ENCODE data around the gene NKX1-1.
"Not testable (repeated sequence)": the region's sequence is repeated elsewhere in the genome, so short reads cannot be mapped to it uniquely, and the experiment has no call there.

The NKX1-1 gene

GRCh38 chr4:1403177-1403583 lies 3.1 kb downstream of the NKX1-1 start:
- Mint-ChIP-seq H3K4me1 (ENCODE audit: low read depth) (peaks cover 4% of the 10 kb centered on the region), H3K4me3 (no peak overlapping the region), H3K27ac (no peak overlapping the region), H3K9me3 (peaks cover 7% of the 10 kb centered on the region), H3K27me3 (ENCODE audit: low read depth) (peaks cover 29% of the 10 kb centered on the region), H3K36me3 (ENCODE audit: low read depth) (peaks cover 3% of the 10 kb centered on the region)

- Mint-ChIP-seq H3K4me3 (no peak overlapping the region), H3K27me3 (ENCODE audit: low read depth) (peaks cover 27% of the 10 kb centered on the region), H3K36me3 (ENCODE audit: low read depth) (peaks cover 2% of the 10 kb centered on the region), H3K9me3 (peaks cover 7% of the 10 kb centered on the region), H3K27ac (no peak overlapping the region), H3K4me1 (ENCODE audit: low read depth) (peaks cover 3% of the 10 kb centered on the region)
Observed at GRCh38 chr4:1402516-1403091, 3.6 kb downstream of the NKX1-1 start.

GRCh38 chr4:1402021-1402515 lies 4.2 kb downstream of the NKX1-1 start:
- peaks cover 22% of the 10 kb centered on the region for H3K27me3 Mint-ChIP-seq (ENCODE audit: low read depth)
- no peak overlapping the region for H3K4me3 Mint-ChIP-seq
- no peak overlapping the region for H3K27ac Mint-ChIP-seq
- peaks cover 2% of the 10 kb centered on the region for H3K36me3 Mint-ChIP-seq (ENCODE audit: low read depth)
- peaks cover 3% of the 10 kb centered on the region for H3K4me1 Mint-ChIP-seq (ENCODE audit: low read depth)
- peaks cover 7% of the 10 kb centered on the region for H3K9me3 Mint-ChIP-seq

- Mint-ChIP-seq H3K27ac (no peak overlapping the region), H3K9me3 (peaks cover 7% of the 10 kb centered on the region), H3K4me1 (ENCODE audit: low read depth) (peaks cover 3% of the 10 kb centered on the region), H3K36me3 (ENCODE audit: low read depth) (peaks cover 2% of the 10 kb centered on the region), H3K4me3 (no peak overlapping the region), H3K27me3 (ENCODE audit: low read depth) (peaks cover 22% of the 10 kb centered on the region)
Observed at GRCh38 chr4:1401409-1402020, 4.7 kb downstream of the NKX1-1 start.

GRCh38 chr4:1400831-1401408 lies 5.3 kb downstream of the NKX1-1 start:
- H3K36me3 Mint-ChIP-seq (ENCODE audit: low read depth) = peaks cover 2% of the 10 kb centered on the region

GRCh38 chr4:1400191-1400805 lies 5.9 kb downstream of the NKX1-1 start:
- Mint-ChIP-seq H3K4me3 (no peak overlapping the region), H3K4me1 (ENCODE audit: low read depth) (peaks cover 2% of the 10 kb centered on the region), H3K27ac (no peak overlapping the region), H3K36me3 (ENCODE audit: low read depth) (peaks cover 6% of the 10 kb centered on the region), H3K9me3 (peaks cover 12% of the 10 kb centered on the region), H3K27me3 (ENCODE audit: low read depth) (peaks cover 19% of the 10 kb centered on the region)

More at GRCh38 chr4:1400831-1401408, 5.3 kb downstream of the NKX1-1 start:
- Mint-ChIP-seq H3K4me1 (ENCODE audit: low read depth) (peaks cover 3% of the 10 kb centered on the region), H3K9me3 (peaks cover 7% of the 10 kb centered on the region), H3K27ac (no peak overlapping the region), H3K4me3 (no peak overlapping the region), H3K27me3 (ENCODE audit: low read depth) (peaks cover 22% of the 10 kb centered on the region)

- peaks cover 6% of the 10 kb centered on the region for H3K36me3 Mint-ChIP-seq (ENCODE audit: low read depth)
- H3K27ac Mint-ChIP-seq = no peak overlapping the region
- H3K9me3 Mint-ChIP-seq = peaks cover 12% of the 10 kb centered on the region
- no peaks in the 10 kb centered on the region for H3K4me1 Mint-ChIP-seq (ENCODE audit: low read depth)
- H3K4me3 Mint-ChIP-seq = no peak overlapping the region
- peaks cover 15% of the 10 kb centered on the region for H3K27me3 Mint-ChIP-seq (ENCODE audit: low read depth)
Observed at GRCh38 chr4:1399508-1400190, 6.6 kb downstream of the NKX1-1 start.

- no peak overlapping the region for H3K4me3 Mint-ChIP-seq
- H3K9me3 Mint-ChIP-seq = peaks cover 12% of the 10 kb centered on the region
- no peak overlapping the region for H3K27ac Mint-ChIP-seq
- H3K27me3 Mint-ChIP-seq (ENCODE audit: low read depth) = peaks cover 12% of the 10 kb centered on the region
- H3K36me3 Mint-ChIP-seq (ENCODE audit: low read depth) = peaks cover 6% of the 10 kb centered on the region
- H3K4me1 Mint-ChIP-seq (ENCODE audit: low read depth) = no peaks in the 10 kb centered on the region
Observed at GRCh38 chr4:1398681-1399507, 7.3 kb downstream of the NKX1-1 start.

- H3K27ac Mint-ChIP-seq = no peak overlapping the region
- H3K9me3 Mint-ChIP-seq = peaks cover 12% of the 10 kb centered on the region
- no peak overlapping the region for H3K4me3 Mint-ChIP-seq
- no peaks in the 10 kb centered on the region for H3K4me1 Mint-ChIP-seq (ENCODE audit: low read depth)
- peaks cover 9% of the 10 kb centered on the region for H3K36me3 Mint-ChIP-seq (ENCODE audit: low read depth)
- H3K27me3 Mint-ChIP-seq (ENCODE audit: low read depth) = peaks cover 9% of the 10 kb centered on the region
Observed at GRCh38 chr4:1396806-1397455, 9.3 kb downstream of the NKX1-1 start.

- Mint-ChIP-seq H3K4me1 (ENCODE audit: low read depth) (no peaks in the 10 kb centered on the region), H3K27me3 (ENCODE audit: low read depth) (peaks cover 5% of the 10 kb centered on the region), H3K9me3 (peaks cover 12% of the 10 kb centered on the region), H3K27ac (no peak overlapping the region), H3K36me3 (ENCODE audit: low read depth) (peaks cover 9% of the 10 kb centered on the region), H3K4me3 (no peak overlapping the region)
Observed at GRCh38 chr4:1395941-1396805, 10.1 kb downstream of the NKX1-1 start.

- H3K36me3 Mint-ChIP-seq (ENCODE audit: low read depth); H3K27me3 Mint-ChIP-seq (ENCODE audit: low read depth); H3K4me1 Mint-ChIP-seq (ENCODE audit: low read depth); H3K27ac Mint-ChIP-seq; H3K4me3 Mint-ChIP-seq: not testable (repeated sequence)
- H3K9me3 Mint-ChIP-seq = peaks cover 12% of the 10 kb centered on the region
Observed at GRCh38 chr4:1395389-1395820, 10.8 kb downstream of the NKX1-1 start.

GRCh38 chr4:1394554-1395388 lies 11.5 kb downstream of the NKX1-1 start:
- not testable (repeated sequence) for H3K27me3 Mint-ChIP-seq (ENCODE audit: low read depth); H3K4me1 Mint-ChIP-seq (ENCODE audit: low read depth); H3K36me3 Mint-ChIP-seq (ENCODE audit: low read depth); H3K4me3 Mint-ChIP-seq; H3K27ac Mint-ChIP-seq
- H3K9me3 Mint-ChIP-seq = peaks cover 14% of the 10 kb centered on the region

Measured in T-helper 1 cell treated with Interleukin-12 subunit alpha and Interleukin-12 subunit beta and Interleukin-4 antibody, amounts not matched to agents 30 μg/mL and 1 μg/mL, for 36 hours (primary cell).